Gastroesophageal sphincter (tissue), 3 donors: Measurements from ENCODE around the gene ANO10.
"Not testable (repeated sequence)": the region's sequence is repeated elsewhere in the genome, so short reads cannot be mapped to it uniquely, and the experiment has no call there.

Experiments used
- CTCF ChIP-seq, 4 experiments: fragments of 200-600 bp in 2 of 4; fragments of 450-650 bp in 2 of 4; sonication (generic) in 1 of 4; IDR thresholded peaks; one replicate each; pipeline ENCODE4 v1.5.1; 2017 to 2019; ENCODE audit warnings: antibody characterized with exemption in 4 of 4, mild to moderate bottlenecking in 2 of 4, moderate library complexity in 2 of 4
- EP300 ChIP-seq: sonication (generic); formaldehyde crosslinking; IDR thresholded peaks from one replicate; pipeline ENCODE4 v1.6.1; 2017; ENCODE audit warnings: antibody characterized with exemption, mild to moderate bottlenecking
- POLR2A ChIP-seq, 2 donors: fragments of 450-650 bp; IDR thresholded peaks; one replicate each; pipeline ENCODE4 v1.6.1; 2017; ENCODE audit warnings: antibody characterized with exemption in 2 of 2, mild to moderate bottlenecking in 2 of 2, moderate library complexity in 1 of 2
- POLR2AphosphoS5 ChIP-seq: sonication (generic); formaldehyde crosslinking; IDR thresholded peaks from one replicate; pipeline ENCODE4 v1.6.1; 2017; ENCODE audit warnings: antibody characterized with exemption

- TF ChIP-seq CTCF (IDR thresholded peaks at IDR 0.05); POLR2A (IDR thresholded peaks at IDR 0.05); POLR2AphosphoS5; EP300: not testable (repeated sequence)
Observed at GRCh38 chr3:43565661-43566341, 56.0 kb downstream of the ANO10 start.
